IMR-90 (cell line): Measurements from ENCODE around the gene SOX5. TPM values are rescaled to one million over a fixed set of nuclear protein-coding genes. Genes with fewer than 3 reads are reported as not detected.

Source experiments
- ATAC-seq: fragments of 200-7000 bp; cut with Tn5 transposase; 2 replicates; pipeline ENCODE4 v1.9.1; 2020; ENCODE audit warnings: low read depth, mild to moderate bottlenecking, moderate library complexity
- BruUV-seq: library from RNA; stranded (reverse); fragments of 400-500 nt; replicated peaks from 2 replicates; lab custom pipeline; 2021; lab: Mats Ljungman, UMichigan
- CTCF ChIA-PET: fragments of 300-600 bp; formaldehyde crosslinking; extraction: SDS; loops from one replicate; lab custom pipeline; 2021; ENCODE audit warnings: antibody characterized with exemption; lab: Yijun Ruan, JAX
- POLR2A ChIA-PET: fragments of 300-600 bp; sonication (Branson Sonifier 250); formaldehyde crosslinking; loops from one replicate; lab custom pipeline; 2022; ENCODE audit warnings: antibody characterized with exemption; ENCODE audit not compliant: unreplicated experiment; lab: Charles Lee
- DNase-seq: peaks from one replicate; pipeline ENCODE4 v3.0.0; 2013
- H2AFZ ChIP-seq: replicated peaks from 2 replicates; pipeline ENCODE3; 2013; ENCODE audit warnings: low read length, mild to moderate bottlenecking; ENCODE audit not compliant: poor library complexity
- H2AK5ac ChIP-seq: 2 replicates; pipeline ENCODE4 v1.6.1; 2013; ENCODE audit warnings: low read depth, low read length, inconsistent platforms
- H2AK9ac ChIP-seq: replicated peaks from 2 replicates; pipeline ENCODE3; 2013; ENCODE audit warnings: mild to moderate bottlenecking, low read depth, low read length, moderate library complexity; ENCODE audit not compliant: poor library complexity
- H2BK120ac ChIP-seq: 2 replicates; pipeline ENCODE4 v1.6.1; 2013; ENCODE audit warnings: low read depth, low read length, inconsistent platforms
- H2BK15ac ChIP-seq: 3 replicates; pipeline ENCODE4 v1.6.1; 2013; ENCODE audit warnings: low read depth, low read length, inconsistent platforms
- H2BK20ac ChIP-seq: 2 replicates; pipeline ENCODE4 v1.6.1; 2013; ENCODE audit warnings: low read depth, mild to moderate bottlenecking, inconsistent platforms, low read length, moderate library complexity
- H2BK5ac ChIP-seq: 2 replicates; pipeline ENCODE4 v1.6.1; 2013; ENCODE audit warnings: mild to moderate bottlenecking, low read depth, low read length, inconsistent platforms; ENCODE audit not compliant: poor library complexity, severe bottlenecking
- H3K14ac ChIP-seq: replicated peaks from 2 replicates; pipeline ENCODE4 v1.6.1; 2013; ENCODE audit warnings: low read depth, low read length, inconsistent platforms
- H3K18ac ChIP-seq: 2 replicates; pipeline ENCODE4 v1.6.1; 2013; ENCODE audit warnings: low read depth, low read length, control low read depth
- H3K23ac ChIP-seq: 2 replicates; pipeline ENCODE4 v1.6.1; 2013; ENCODE audit warnings: low read depth, low read length, inconsistent platforms
- H3K27ac ChIP-seq: 2 replicates; pipeline ENCODE4 v1.5.1; 2013; ENCODE audit warnings: mild to moderate bottlenecking, control low read depth, low read length; ENCODE audit not compliant: insufficient read depth
- H3K27me3 ChIP-seq: 2 replicates; pipeline ENCODE4 v1.6.1; 2013; ENCODE audit warnings: low read length; ENCODE audit not compliant: control insufficient read depth, insufficient read depth
- H3K36me3 ChIP-seq: 2 replicates; pipeline ENCODE4 v1.6.1; 2013; ENCODE audit warnings: low read length, mixed read lengths; ENCODE audit not compliant: control insufficient read depth, insufficient read depth
- H3K4ac ChIP-seq: 2 replicates; pipeline ENCODE4 v1.6.1; 2013; ENCODE audit warnings: low read depth, low read length, inconsistent platforms
- H3K4me1 ChIP-seq: 2 replicates; pipeline ENCODE4 v1.6.1; 2013; ENCODE audit warnings: low read length, mixed read lengths; ENCODE audit not compliant: control insufficient read depth, insufficient read depth
- H3K4me2 ChIP-seq: 2 replicates; pipeline ENCODE4 v1.6.1; 2013; ENCODE audit warnings: low read depth, mild to moderate bottlenecking, control low read depth, low read length, moderate library complexity
- H3K4me3 ChIP-seq: 2 replicates; pipeline ENCODE4 v1.5.1; 2013; ENCODE audit warnings: low read depth, mild to moderate bottlenecking, control low read depth, low read length, moderate library complexity; ENCODE audit not compliant: insufficient read depth
- H3K56ac ChIP-seq: 2 replicates; pipeline ENCODE4 v1.6.1; 2013; ENCODE audit warnings: low read length, inconsistent platforms; ENCODE audit not compliant: insufficient read depth; ENCODE audit errors: extremely low read depth
- H3K79me1 ChIP-seq, 2 experiments: 2 replicates each; pipeline ENCODE4 v1.6.1; 2013; ENCODE audit warnings: low read length in 2 of 2, inconsistent platforms in 1 of 2, low read depth in 1 of 2
- H3K9ac ChIP-seq: 2 replicates; pipeline ENCODE4 v1.6.1; 2013; ENCODE audit warnings: low read depth, low read length, control low read depth
- H3K9me1 ChIP-seq: 2 replicates; pipeline ENCODE4 v1.6.1; 2013; ENCODE audit warnings: low read length, inconsistent platforms; ENCODE audit not compliant: insufficient read depth
- H3K9me3 ChIP-seq: 2 replicates; pipeline ENCODE4 v1.6.1; 2013; ENCODE audit warnings: low read length; ENCODE audit not compliant: control insufficient read depth, insufficient read depth
- H4K20me1 ChIP-seq: 2 replicates; pipeline ENCODE4 v1.6.1; 2013; ENCODE audit warnings: low read length, inconsistent platforms; ENCODE audit not compliant: insufficient read depth
- H4K5ac ChIP-seq: 2 replicates; pipeline ENCODE4 v1.6.1; 2013; ENCODE audit warnings: mild to moderate bottlenecking, low read depth, low read length, control low read depth
- H4K8ac ChIP-seq, 2 experiments: 2 replicates each; pipeline ENCODE4 v1.6.1; 2013; ENCODE audit warnings: low read depth in 2 of 2, low read length in 2 of 2, control low read depth in 1 of 2, inconsistent platforms in 1 of 2
- H4K91ac ChIP-seq: 2 replicates; pipeline ENCODE4 v1.6.1; 2013; ENCODE audit warnings: low read depth, low read length, inconsistent platforms; ENCODE audit not compliant: insufficient read depth
- BHLHE40 ChIP-seq: fragments of 150-350 bp; IDR thresholded peaks from 2 replicates; pipeline ENCODE4 v1.6.1; 2016; ENCODE audit warnings: mild to moderate bottlenecking, low read depth, low read length
- CEBPB ChIP-seq: IDR thresholded peaks from 2 replicates; pipeline ENCODE4 v1.6.1; 2012; ENCODE audit warnings: low read depth, low read length, improper control_type of control experiment
- CHD1 ChIP-seq: IDR thresholded peaks from 2 replicates; pipeline ENCODE4 v1.6.1; 2012; ENCODE audit warnings: low read depth, low read length, improper control_type of control experiment
- FOS ChIP-seq: fragments of 150-350 bp; IDR thresholded peaks from 2 replicates; pipeline ENCODE4 v1.6.1; 2016; ENCODE audit warnings: low read depth, low read length
- MAFK ChIP-seq: IDR thresholded peaks from 2 replicates; pipeline ENCODE4 v1.6.1; 2012; ENCODE audit warnings: low read depth, low read length, improper control_type of control experiment
- MAZ ChIP-seq: IDR thresholded peaks from 2 replicates; pipeline ENCODE4 v1.6.1; 2012; ENCODE audit warnings: low read depth, mild to moderate bottlenecking, low read length, improper control_type of control experiment, moderate library complexity, borderline replicate concordance
- MXI1 ChIP-seq: IDR thresholded peaks from 2 replicates; pipeline ENCODE4 v1.6.1; 2012; ENCODE audit warnings: low read depth, mild to moderate bottlenecking, low read length, moderate library complexity, borderline replicate concordance
- NFE2L2 ChIP-seq: fragments of 150-350 bp; IDR thresholded peaks from 2 replicates; pipeline ENCODE4 v1.6.1; 2016; ENCODE audit warnings: low read depth, mild to moderate bottlenecking, low read length
- POLR2A ChIP-seq: IDR thresholded peaks from 2 replicates; pipeline ENCODE4 v1.6.1; 2012; ENCODE audit warnings: mild to moderate bottlenecking, low read depth, low read length
- RAD21 ChIP-seq: IDR thresholded peaks from 2 replicates; pipeline ENCODE4 v1.6.1; 2012; ENCODE audit warnings: low read length, improper control_type of control experiment
- RCOR1 ChIP-seq: IDR thresholded peaks from 2 replicates; pipeline ENCODE4 v1.6.1; 2012; ENCODE audit warnings: mild to moderate bottlenecking, low read length, improper control_type of control experiment; ENCODE audit not compliant: insufficient replicate concordance
- RFX5 ChIP-seq: IDR thresholded peaks from 2 replicates; pipeline ENCODE4 v1.8.0; 2012; ENCODE audit warnings: low read depth, mild to moderate bottlenecking, low read length, moderate library complexity
- SMC3 ChIP-seq: fragments of 150-350 bp; IDR thresholded peaks from 2 replicates; pipeline ENCODE4 v1.6.1; 2016; ENCODE audit warnings: low read depth, mild to moderate bottlenecking, antibody characterized with exemption, low read length, moderate library complexity
- WGBS, 2 experiments: methylation state at CpG; one replicate each; pipeline versions ENCODE4 v1.1.5 to v1.1.7; 2013; ENCODE audit warnings: missing lambda C conversion rate in 2 of 2; ENCODE audit not compliant: insufficient read length in 1 of 2; ENCODE audit errors: extremely low coverage in 2 of 2; 5-methylcytosine and 5-hydroxymethylcytosine counted together
- dilution Hi-C: fragments of 300-500 bp; cut with HindIII; formaldehyde crosslinking; loops from one replicate; pipeline ENCODE4 v1.14.3; 2018; ENCODE audit warnings: low sequenced_read_pairs; ENCODE audit not compliant: unreplicated experiment
- in situ Hi-C: fragments of 300-500 bp; cut with MboI; formaldehyde crosslinking; loops from 3 replicates; pipeline ENCODE4 v1.14.3; 2019; ENCODE audit warnings: low sequenced_read_pairs, inconsistent platforms, mixed read lengths
- intact Hi-C: fragments of 100-400 bp; cut with micrococcal nuclease; formaldehyde crosslinking; loops from 2 replicates; pipeline ENCODE4 v1.10.0; 2022
- polyA plus RNA-seq, 3 experiments: library from polyadenylated mRNA; depleted of rRNA; stranded (reverse); fragments of >200 nt; gene quantifications; 2 replicates each; pipeline ENCODE4 v1.2.3, GENCODE V29; 2012; ENCODE audit warnings: low replicate concordance in 1 of 3
- total RNA-seq: library from RNA; depleted of rRNA; stranded (reverse); fragments of >200 nt; gene quantifications from 2 replicates; pipeline ENCODE4 v1.2.3, GENCODE V29; 2012
- TF ChIP-seq, protein P1 (sequence below): fragments of 150-350 bp; IDR thresholded peaks from 2 replicates; pipeline ENCODE4 v1.6.1; 2016; ENCODE audit warnings: low read depth, mild to moderate bottlenecking, low read length, moderate library complexity, borderline replicate concordance
- TF ChIP-seq, protein P2 (sequence below): conservative IDR thresholded peaks from 2 replicates; pipeline ENCODE4 v1.5.1; 2012; ENCODE audit warnings: mild to moderate bottlenecking, low read depth, low read length, improper control_type of control experiment
- TF ChIP-seq, protein P3 (sequence below): fragments of 150-350 bp; IDR thresholded peaks from 2 replicates; pipeline ENCODE4 v1.6.1; 2017; ENCODE audit warnings: mild to moderate bottlenecking, antibody characterized with exemption, low read length, low read depth

The SOX5 gene
- total and polyA plus RNA-seq, 2 of the 4 experiments (the other 2 are of a cell fraction) = 1.1 to 13.1 TPM

DNA sequence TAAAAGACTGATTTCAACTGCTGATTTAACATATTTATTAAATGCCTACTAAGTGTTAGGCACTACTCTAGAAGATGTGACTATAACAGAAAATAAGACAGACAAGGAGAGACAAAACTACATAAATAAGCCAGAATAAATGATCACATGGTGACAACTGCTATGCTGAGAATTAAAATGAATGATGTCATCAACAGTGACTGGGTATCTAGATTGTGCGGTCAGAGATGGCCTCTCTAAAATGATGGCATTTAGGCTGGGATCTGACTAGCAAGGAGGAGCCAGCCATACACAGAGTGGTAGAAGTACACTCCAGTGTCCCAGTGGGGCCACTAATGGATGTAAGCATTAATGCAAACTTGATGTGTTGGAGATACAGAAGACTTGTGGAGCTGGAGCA, 37.6 kb upstream of the SOX5 start:
- no peak overlapping the region for H3K23ac ChIP-seq
- H2AFZ ChIP-seq = no peak overlapping the region
- no peaks in the 10 kb centered on the region for H3K4me1 ChIP-seq
- H2BK20ac ChIP-seq = no peak overlapping the region
- intact Hi-C loops (no loop called here), dilution Hi-C loops (no loop called here), in situ Hi-C loops (no loop called here)
- H3K18ac ChIP-seq = no peak overlapping the region
- no peak overlapping the region for H2BK120ac ChIP-seq
- POLR2A ChIA-PET = no interaction called here
- no peak overlapping the region for H2AK5ac ChIP-seq
- H3K9me1 ChIP-seq = no peaks in the 10 kb centered on the region
- no peaks in the 10 kb centered on the region for H4K20me1 ChIP-seq
- no peak overlapping the region for H3K27ac ChIP-seq
- H2AK9ac ChIP-seq = no peak overlapping the region
- WGBS, 2 experiments = no CpG with 5 or more reads among the region's 1 CpG
- H3K9me3 ChIP-seq = no peaks in the 10 kb centered on the region
- H3K36me3 ChIP-seq = no peaks in the 10 kb centered on the region
- H4K8ac ChIP-seq = no peak overlapping the region
- no peak overlapping the region for H3K4me3 ChIP-seq
- no peak overlapping the region for H4K5ac ChIP-seq
- no peak for ATAC-seq
- H2BK5ac ChIP-seq = no peak overlapping the region
- H4K91ac ChIP-seq = no peak overlapping the region
- TF ChIP-seq FOS = no peak
- no peak for TF ChIP-seq CHD1
- TF ChIP-seq MAFK = no peak
- no peak for TF ChIP-seq BHLHE40
- TF ChIP-seq CEBPB = no peak
- no peak for TF ChIP-seq POLR2A
- no peak for TF ChIP-seq RAD21
- no peak for TF ChIP-seq RCOR1
- TF ChIP-seq, protein P1, sequence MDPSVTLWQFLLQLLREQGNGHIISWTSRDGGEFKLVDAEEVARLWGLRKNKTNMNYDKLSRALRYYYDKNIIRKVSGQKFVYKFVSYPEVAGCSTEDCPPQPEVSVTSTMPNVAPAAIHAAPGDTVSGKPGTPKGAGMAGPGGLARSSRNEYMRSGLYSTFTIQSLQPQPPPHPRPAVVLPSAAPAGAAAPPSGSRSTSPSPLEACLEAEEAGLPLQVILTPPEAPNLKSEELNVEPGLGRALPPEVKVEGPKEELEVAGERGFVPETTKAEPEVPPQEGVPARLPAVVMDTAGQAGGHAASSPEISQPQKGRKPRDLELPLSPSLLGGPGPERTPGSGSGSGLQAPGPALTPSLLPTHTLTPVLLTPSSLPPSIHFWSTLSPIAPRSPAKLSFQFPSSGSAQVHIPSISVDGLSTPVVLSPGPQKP = no peak
- TF ChIP-seq RFX5 = no peak
- TF ChIP-seq, protein P2, sequence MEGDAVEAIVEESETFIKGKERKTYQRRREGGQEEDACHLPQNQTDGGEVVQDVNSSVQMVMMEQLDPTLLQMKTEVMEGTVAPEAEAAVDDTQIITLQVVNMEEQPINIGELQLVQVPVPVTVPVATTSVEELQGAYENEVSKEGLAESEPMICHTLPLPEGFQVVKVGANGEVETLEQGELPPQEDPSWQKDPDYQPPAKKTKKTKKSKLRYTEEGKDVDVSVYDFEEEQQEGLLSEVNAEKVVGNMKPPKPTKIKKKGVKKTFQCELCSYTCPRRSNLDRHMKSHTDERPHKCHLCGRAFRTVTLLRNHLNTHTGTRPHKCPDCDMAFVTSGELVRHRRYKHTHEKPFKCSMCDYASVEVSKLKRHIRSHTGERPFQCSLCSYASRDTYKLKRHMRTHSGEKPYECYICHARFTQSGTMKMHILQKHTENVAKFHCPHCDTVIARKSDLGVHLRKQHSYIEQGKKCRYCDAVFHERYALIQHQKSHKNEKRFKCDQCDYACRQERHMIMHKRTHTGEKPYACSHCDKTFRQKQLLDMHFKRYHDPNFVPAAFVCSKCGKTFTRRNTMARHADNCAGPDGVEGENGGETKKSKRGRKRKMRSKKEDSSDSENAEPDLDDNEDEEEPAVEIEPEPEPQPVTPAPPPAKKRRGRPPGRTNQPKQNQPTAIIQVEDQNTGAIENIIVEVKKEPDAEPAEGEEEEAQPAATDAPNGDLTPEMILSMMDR = no peak
- no peak for TF ChIP-seq MAZ
- no peak for TF ChIP-seq MXI1
- TF ChIP-seq, protein P3, sequence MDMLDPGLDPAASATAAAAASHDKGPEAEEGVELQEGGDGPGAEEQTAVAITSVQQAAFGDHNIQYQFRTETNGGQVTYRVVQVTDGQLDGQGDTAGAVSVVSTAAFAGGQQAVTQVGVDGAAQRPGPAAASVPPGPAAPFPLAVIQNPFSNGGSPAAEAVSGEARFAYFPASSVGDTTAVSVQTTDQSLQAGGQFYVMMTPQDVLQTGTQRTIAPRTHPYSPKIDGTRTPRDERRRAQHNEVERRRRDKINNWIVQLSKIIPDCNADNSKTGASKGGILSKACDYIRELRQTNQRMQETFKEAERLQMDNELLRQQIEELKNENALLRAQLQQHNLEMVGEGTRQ = no peak
- no peak for TF ChIP-seq SMC3
- TF ChIP-seq NFE2L2 = no peak
- H3K4me2 ChIP-seq = no peak overlapping the region
- H3K56ac ChIP-seq = no peak overlapping the region
- DNase-seq = no peak
- H3K4ac ChIP-seq = no peak overlapping the region
- H3K9ac ChIP-seq = no peak overlapping the region
- H3K79me1 ChIP-seq = no peaks in the 10 kb centered on the region
- H3K27me3 ChIP-seq = no peaks in the 10 kb centered on the region
- no TSS peak for BruUV-seq
- H3K14ac ChIP-seq = no peak overlapping the region
- CTCF ChIA-PET = no interaction called here
- no peak overlapping the region for H2BK15ac ChIP-seq
